GM23248 (cell line): ENCODE measurements around the gene CLCN1. TPM values are rescaled to one million over a fixed set of nuclear protein-coding genes. Genes with fewer than 3 reads are reported as not detected.
"Not testable (repeated sequence)": the region's sequence is repeated elsewhere in the genome, so short reads cannot be mapped to it uniquely, and the experiment has no call there.

ENCODE experiments used
- DNase-seq: peaks from one replicate; pipeline ENCODE4 v3.0.0-alpha.2; 2015
- H2AFZ ChIP-seq: fragments of 200-600 bp; sonication (generic); 2 replicates; pipeline ENCODE4 v1.6.1; 2016; ENCODE audit warnings: antibody characterized with exemption
- H3F3A ChIP-seq: fragments of 200-600 bp; sonication (generic); 2 replicates; pipeline ENCODE4 v1.6.1; 2016; ENCODE audit warnings: mild to moderate bottlenecking, antibody characterized with exemption, mixed run types; ENCODE audit not compliant: insufficient read depth
- H3K27ac ChIP-seq: fragments of 200-600 bp; sonication (generic); 2 replicates; pipeline ENCODE4 v1.5.1; 2016; ENCODE audit warnings: mild to moderate bottlenecking
- H3K27me3 ChIP-seq: fragments of 200-600 bp; sonication (generic); replicated peaks from 2 replicates; pipeline ENCODE4 v1.6.1; 2016; ENCODE audit warnings: mild to moderate bottlenecking; ENCODE audit not compliant: insufficient read depth
- H3K36me3 ChIP-seq: fragments of 200-600 bp; sonication (generic); 2 replicates; pipeline ENCODE4 v1.6.1; 2016; ENCODE audit warnings: low read depth, mild to moderate bottlenecking
- H3K4me1 ChIP-seq: fragments of 200-600 bp; sonication (generic); 2 replicates; pipeline ENCODE4 v1.6.1; 2016; ENCODE audit warnings: mild to moderate bottlenecking; ENCODE audit not compliant: insufficient read depth
- H3K4me2 ChIP-seq: fragments of 200-600 bp; sonication (generic); one replicate; pipeline ENCODE4 v1.6.1; 2016; ENCODE audit warnings: mild to moderate bottlenecking; ENCODE audit not compliant: unreplicated experiment
- H3K4me3 ChIP-seq: fragments of 200-600 bp; sonication (generic); 2 replicates; pipeline ENCODE4 v1.5.1; 2016; ENCODE audit warnings: mild to moderate bottlenecking
- H3K79me2 ChIP-seq: fragments of 200-600 bp; sonication (generic); 2 replicates; pipeline ENCODE4 v1.6.1; 2016; ENCODE audit warnings: mild to moderate bottlenecking; ENCODE audit not compliant: insufficient read depth
- H3K9ac ChIP-seq: fragments of 200-600 bp; sonication (generic); 2 replicates; pipeline ENCODE4 v1.6.1; 2016; ENCODE audit warnings: mild to moderate bottlenecking
- H3K9me2 ChIP-seq: fragments of 200-600 bp; sonication (generic); 2 replicates; pipeline ENCODE4 v1.6.1; 2016; ENCODE audit warnings: mixed run types, mild to moderate bottlenecking, moderate library complexity; ENCODE audit not compliant: insufficient read depth
- H3K9me3 ChIP-seq: fragments of 200-600 bp; sonication (generic); one replicate; pipeline ENCODE4 v1.6.1; 2017; ENCODE audit warnings: low read depth
- H4K20me1 ChIP-seq: fragments of 200-600 bp; sonication (generic); 2 replicates; pipeline ENCODE4 v1.6.0; 2016; ENCODE audit not compliant: insufficient read depth
- EZH2 ChIP-seq: fragments of 200-600 bp; sonication (generic); IDR thresholded peaks from 2 replicates; pipeline ENCODE4 v1.6.1; 2018; ENCODE audit warnings: antibody characterized with exemption, mild to moderate bottlenecking; ENCODE audit not compliant: insufficient read depth, poor library complexity, severe bottlenecking
- EZH2phosphoT487 ChIP-seq: fragments of 200-600 bp; sonication (generic); IDR thresholded peaks from 2 replicates; pipeline ENCODE4 v1.6.1; 2018; ENCODE audit warnings: antibody characterized with exemption, moderate library complexity, mild to moderate bottlenecking, low read depth; ENCODE audit not compliant: insufficient read depth
- WGBS, 2 experiments: methylation state at CpG; one replicate each; pipeline ENCODE4 v1.1.6; 2015 to 2017; ENCODE audit warnings: low lambda C conversion rate in 2 of 2, low coverage in 1 of 2; ENCODE audit errors: missing lambda C conversion rate in 2 of 2; 5-methylcytosine and 5-hydroxymethylcytosine counted together
- in situ Hi-C: fragments of 300-500 bp; cut with MboI; formaldehyde crosslinking; loops from 2 replicates; pipeline ENCODE4 v1.15.0; 2020
- polyA plus RNA-seq: library from polyadenylated mRNA; unstranded; fragments of >200 nt; fragmentation: Nextera tagmentation; extraction: Ambion mirVana; gene quantifications from 2 replicates; pipeline ENCODE4 v1.2.1, GENCODE V29; 2016
- total RNA-seq: library from RNA; depleted of rRNA; stranded (reverse); fragments of >200 nt; shearing (Covaris generic); gene quantifications from 2 replicates; pipeline ENCODE4 v1.2.3, GENCODE V29; 2014

CLCN1 gene
- total and polyA plus RNA-seq, 2 experiments from 2014 or later: not detected

DNA sequence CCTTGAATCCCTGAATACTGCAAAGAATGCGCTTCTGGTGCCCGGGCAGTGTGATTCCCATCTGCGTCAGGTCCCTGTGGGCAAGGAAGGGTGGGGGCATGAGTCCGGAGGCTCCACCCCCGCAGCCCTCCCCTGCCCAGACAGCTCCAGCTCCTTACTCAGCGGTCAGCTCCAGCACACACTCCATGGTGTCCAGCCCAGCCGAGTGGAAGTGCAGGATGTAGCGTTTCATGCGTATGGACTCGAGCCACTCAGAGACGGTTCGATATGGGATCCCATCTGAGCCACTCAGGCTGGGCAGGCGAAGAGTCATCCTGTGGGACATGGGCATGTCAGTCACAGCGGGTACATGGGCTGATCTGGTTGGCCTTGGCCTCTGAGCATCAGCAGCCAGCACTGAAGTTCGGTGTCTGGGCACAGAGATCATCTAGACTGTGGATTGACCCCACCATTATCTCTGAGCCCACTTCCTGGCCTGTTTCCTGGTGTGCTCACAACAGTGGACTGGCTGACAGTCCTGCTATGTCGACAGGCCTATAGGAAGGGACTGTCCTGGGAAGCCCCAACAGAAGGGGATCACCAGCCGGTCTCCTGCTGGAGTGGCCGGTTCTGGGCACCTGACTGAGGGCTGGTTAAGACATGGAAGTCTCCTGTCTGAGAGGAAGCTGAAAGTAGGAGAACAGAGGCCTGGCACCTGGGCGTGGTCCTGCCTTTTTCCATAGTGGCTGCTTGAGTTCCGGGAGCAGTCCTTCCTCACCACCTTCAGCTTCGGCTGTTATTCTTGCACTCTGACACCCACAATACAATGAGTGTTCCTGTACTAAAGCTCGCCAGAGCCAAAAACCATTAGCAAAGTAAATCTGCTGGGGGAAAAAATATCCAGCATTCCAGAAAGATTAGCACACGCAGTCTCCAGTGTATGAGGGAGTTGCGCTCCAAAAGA, 75.8 kb downstream of the CLCN1 start:
- Histone ChIP-seq H3K4me3 (0 out of 2 replicates have a peak overlapping the region, but pooled peaks have one; percentile 14), H3K36me3 (peaks cover 27% of the 10 kb centered on the region), H3K4me2 (peak overlapping the region; percentile 63), H3K9me3 (no peaks in the 10 kb centered on the region), H3K4me1 (peaks cover 39% of the 10 kb centered on the region), H3K27me3 (no peaks in the 10 kb centered on the region), H4K20me1 (no peaks in the 10 kb centered on the region; the same call in 1 of the 2 replicates), H3K79me2 (peaks cover 22% of the 10 kb centered on the region), H3K9me2 (no peaks in the 10 kb centered on the region), H3K9ac (peak overlapping the region; percentile 50), H3F3A (peaks cover 67% of the 10 kb centered on the region), H2AFZ (no peak overlapping the region), H3K27ac (peak overlapping the region; percentile 79)
- peak; percentile 89 for DNase-seq
- in situ Hi-C loops: no loop called here
- WGBS, 2 experiments: 58 to 63% methylated on average over 22 to 24 of the region's 24 CpGs
- TF ChIP-seq EZH2phosphoT487 (no peak), EZH2 (no peak)

- DNase-seq, H4K20me1 ChIP-seq, H3K9me2 ChIP-seq, H3K9me3 ChIP-seq, H2AFZ ChIP-seq, in situ Hi-C loops, H3K4me3 ChIP-seq, H3K9ac ChIP-seq, H3K27me3 ChIP-seq: not testable (repeated sequence)
- 90 to 98% methylated on average over 6 to 8 of the region's 8 CpGs for WGBS, 2 experiments
- H3K79me2 ChIP-seq: peaks cover 15% of the 10 kb centered on the region
- H3K4me2 ChIP-seq: peak overlapping the region; percentile 45
- H3K4me1 ChIP-seq: peaks cover 38% of the 10 kb centered on the region
- peaks cover 60% of the 10 kb centered on the region for H3F3A ChIP-seq
- peaks cover 27% of the 10 kb centered on the region for H3K36me3 ChIP-seq
- H3K27ac ChIP-seq: peak overlapping the region; percentile 79
Measured at GRCh38 chr7:143392427-143392826, 76.5 kb downstream of the CLCN1 start.

DNA sequence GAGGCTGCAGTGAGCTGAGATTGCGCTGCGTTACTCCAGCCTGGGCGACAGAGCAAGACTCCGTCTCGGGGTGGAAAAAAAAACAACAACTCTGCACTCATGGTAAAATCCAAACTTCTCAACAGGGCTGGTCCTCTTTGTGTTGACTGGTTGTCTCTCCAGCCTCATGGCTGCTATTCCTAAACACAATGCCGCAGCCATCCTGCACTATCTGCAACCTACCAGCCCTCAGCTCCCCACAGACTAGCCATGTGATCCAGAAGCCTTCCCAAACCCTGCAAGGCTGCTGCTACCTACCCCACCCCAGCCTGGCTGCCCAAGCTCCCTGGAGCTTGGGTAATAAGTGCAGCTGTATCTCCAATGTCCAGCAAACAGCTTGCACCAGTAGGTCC, 77.0 kb downstream of the CLCN1 start:
- in situ Hi-C loops: no loop called here
- Histone ChIP-seq H3K9me3 (no peaks in the 10 kb centered on the region), H3K4me3 (no peak overlapping the region), H3K36me3 (peaks cover 27% of the 10 kb centered on the region), H2AFZ (no peak overlapping the region), H3K27me3 (no peaks in the 10 kb centered on the region), H4K20me1 (no peaks in the 10 kb centered on the region; the same call in 1 of the 2 replicates), H3F3A (peaks cover 56% of the 10 kb centered on the region), H3K4me1 (peaks cover 38% of the 10 kb centered on the region), H3K79me2 (peaks cover 11% of the 10 kb centered on the region), H3K27ac (no peak overlapping the region; the same call in 1 of the 2 replicates), H3K4me2 (no peak overlapping the region), H3K9ac (no peak overlapping the region), H3K9me2 (no peaks in the 10 kb centered on the region)
- WGBS, 2 experiments: 97 to 99% methylated on average over 6 of the region's 6 CpGs
- no peak for TF ChIP-seq EZH2
- no peak for TF ChIP-seq EZH2phosphoT487
- no peak for DNase-seq

DNA sequence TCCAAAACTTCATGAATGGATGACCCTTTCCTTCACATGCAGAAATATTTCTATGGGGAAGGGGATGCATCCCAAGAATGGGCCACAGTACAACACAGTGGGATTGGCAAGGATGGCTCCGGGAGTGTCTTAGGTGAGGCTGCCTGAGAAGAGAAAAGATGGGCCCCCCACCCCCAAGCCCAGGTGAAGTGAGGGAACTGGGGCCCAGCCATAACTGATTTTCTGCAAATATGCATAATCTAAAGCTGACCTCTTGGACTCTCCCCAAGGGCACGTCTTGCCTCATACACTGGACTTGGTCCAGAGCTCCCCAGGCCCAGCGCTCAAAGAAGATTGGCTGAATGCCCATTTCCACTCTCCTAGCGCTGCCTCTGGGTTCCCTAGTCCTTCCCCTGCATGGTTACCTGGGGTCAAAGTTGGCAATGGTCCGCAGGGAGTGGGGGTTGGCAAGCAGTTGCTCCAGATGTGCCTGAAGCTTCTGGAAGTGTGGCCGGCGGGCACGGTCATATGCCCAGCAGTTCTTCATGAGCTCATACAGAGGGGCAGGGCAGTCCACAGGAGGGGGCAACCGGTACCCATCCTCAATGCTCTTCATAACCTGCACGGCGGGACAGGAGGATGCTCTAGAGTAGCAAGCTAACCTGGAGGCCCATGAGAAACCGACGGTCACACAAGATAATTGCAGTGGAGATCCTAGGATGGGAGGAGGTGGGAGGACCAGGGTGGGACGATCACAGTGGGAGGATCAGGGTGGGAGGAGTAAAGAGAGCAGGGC, 77.5 kb downstream of the CLCN1 start:
- WGBS, 2 experiments: 88 to 90% methylated on average over 14 of the region's 14 CpGs
- Histone ChIP-seq H3K9ac (no peak overlapping the region), H3K9me3 (no peaks in the 10 kb centered on the region), H3K36me3 (peaks cover 27% of the 10 kb centered on the region), H2AFZ (no peak overlapping the region), H3K27ac (no peak overlapping the region), H3K27me3 (no peaks in the 10 kb centered on the region), H3K4me3 (no peak overlapping the region), H3K9me2 (no peaks in the 10 kb centered on the region), H3K4me1 (peaks cover 38% of the 10 kb centered on the region), H3K79me2 (peaks cover 5% of the 10 kb centered on the region), H4K20me1 (no peaks in the 10 kb centered on the region; the same call in 1 of the 2 replicates), H3F3A (peaks cover 51% of the 10 kb centered on the region), H3K4me2 (no peak overlapping the region)
- TF ChIP-seq EZH2 (no peak), EZH2phosphoT487 (no peak)
- no peak for DNase-seq
- in situ Hi-C loops: no loop called here
